Esophagus muscularis mucosa (tissue), 4 donors: ENCODE data around the gene SLC6A11.

Source experiments
- CTCF ChIP-seq, 3 experiments: fragments of 200-600 bp in 2 of 3; fragments of 450-650 bp in 1 of 3; sonication (generic) in 2 of 3; IDR thresholded peaks; one replicate each; pipeline ENCODE4 v1.5.1; 2017 to 2019; ENCODE audit warnings: antibody characterized with exemption in 3 of 3, mild to moderate bottlenecking in 2 of 3, moderate library complexity in 1 of 3
- EP300 ChIP-seq: sonication (generic); formaldehyde crosslinking; IDR thresholded peaks from one replicate; pipeline ENCODE4 v1.6.1; 2017; ENCODE audit warnings: antibody characterized with exemption
- POLR2A ChIP-seq: fragments of 450-650 bp; IDR thresholded peaks from one replicate; pipeline ENCODE4 v1.6.1; 2017; ENCODE audit warnings: antibody characterized with exemption, moderate library complexity, mild to moderate bottlenecking, low read depth
- POLR2AphosphoS5 ChIP-seq, 2 donors: sonication (generic); formaldehyde crosslinking; IDR thresholded peaks; one replicate each; pipeline ENCODE4 v1.6.1; 2017; ENCODE audit warnings: antibody characterized with exemption in 2 of 2

- TF ChIP-seq CTCF (IDR thresholded peaks at IDR 0.05) (no peak), EP300 (no peak), POLR2A (no peak), POLR2AphosphoS5 (IDR thresholded peaks at IDR 0.05) (no peak)
Observed at GRCh38 chr3:10928961-10929471, 113.0 kb downstream of the SLC6A11 start.
